GM18526 (cell line): ENCODE data around the gene GALNT12.

ENCODE experiments used
- POLR2A ChIP-seq: IDR thresholded peaks from 3 replicates; pipeline ENCODE4 v1.6.1; 2011; ENCODE audit not compliant: insufficient read length; ENCODE audit errors: extremely low read depth

GALNT12 gene

GRCh38 chr9:98778251-98778650, 29.2 kb upstream of the GALNT12 start:
- no peak for TF ChIP-seq POLR2A

- TF ChIP-seq POLR2A, result no peak
These were observed 28.5 kb upstream of the GALNT12 start for GRCh38 chr9:98778711-98779530.

- no peak for TF ChIP-seq POLR2A
These were observed 27.3 kb upstream of the GALNT12 start for GRCh38 chr9:98780059-98780749.

- no peak for TF ChIP-seq POLR2A
These were observed 25.7 kb upstream of the GALNT12 start for GRCh38 chr9:98781588-98782383.

DNA sequence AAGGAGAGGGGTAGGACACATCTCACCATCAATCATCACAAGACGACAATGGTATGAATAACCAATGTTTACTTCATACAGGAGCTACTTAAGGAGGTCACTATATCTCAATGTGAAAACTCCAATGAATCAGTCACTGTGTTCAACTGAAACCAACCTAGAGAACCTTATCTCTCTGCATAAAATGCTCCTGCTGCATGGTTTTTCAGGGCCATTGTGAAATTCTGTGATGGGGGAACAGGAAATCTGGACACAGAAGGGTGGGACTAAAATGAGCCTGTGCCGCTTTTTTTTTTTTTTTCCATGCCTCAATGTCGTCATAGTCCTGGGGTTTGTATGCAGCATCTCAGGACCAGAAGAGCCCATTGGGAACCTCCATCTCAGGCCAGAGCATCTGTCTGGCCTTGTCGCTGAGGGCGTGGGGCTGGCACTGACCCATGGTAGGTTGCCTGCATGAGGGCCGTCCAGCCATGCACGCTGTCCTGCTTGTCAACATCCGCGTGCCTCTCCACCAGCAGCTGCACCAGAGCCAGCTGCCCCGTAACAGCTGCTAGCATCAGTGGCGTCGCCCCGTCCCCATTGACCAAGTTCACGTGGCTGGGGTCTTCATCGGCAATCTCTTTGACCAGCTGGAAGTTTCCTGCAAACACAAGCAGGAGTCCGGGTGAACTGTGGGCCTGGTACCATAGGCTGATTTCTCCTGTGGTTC, 23.8 kb upstream of the GALNT12 start:
- no peak for TF ChIP-seq POLR2A

DNA sequence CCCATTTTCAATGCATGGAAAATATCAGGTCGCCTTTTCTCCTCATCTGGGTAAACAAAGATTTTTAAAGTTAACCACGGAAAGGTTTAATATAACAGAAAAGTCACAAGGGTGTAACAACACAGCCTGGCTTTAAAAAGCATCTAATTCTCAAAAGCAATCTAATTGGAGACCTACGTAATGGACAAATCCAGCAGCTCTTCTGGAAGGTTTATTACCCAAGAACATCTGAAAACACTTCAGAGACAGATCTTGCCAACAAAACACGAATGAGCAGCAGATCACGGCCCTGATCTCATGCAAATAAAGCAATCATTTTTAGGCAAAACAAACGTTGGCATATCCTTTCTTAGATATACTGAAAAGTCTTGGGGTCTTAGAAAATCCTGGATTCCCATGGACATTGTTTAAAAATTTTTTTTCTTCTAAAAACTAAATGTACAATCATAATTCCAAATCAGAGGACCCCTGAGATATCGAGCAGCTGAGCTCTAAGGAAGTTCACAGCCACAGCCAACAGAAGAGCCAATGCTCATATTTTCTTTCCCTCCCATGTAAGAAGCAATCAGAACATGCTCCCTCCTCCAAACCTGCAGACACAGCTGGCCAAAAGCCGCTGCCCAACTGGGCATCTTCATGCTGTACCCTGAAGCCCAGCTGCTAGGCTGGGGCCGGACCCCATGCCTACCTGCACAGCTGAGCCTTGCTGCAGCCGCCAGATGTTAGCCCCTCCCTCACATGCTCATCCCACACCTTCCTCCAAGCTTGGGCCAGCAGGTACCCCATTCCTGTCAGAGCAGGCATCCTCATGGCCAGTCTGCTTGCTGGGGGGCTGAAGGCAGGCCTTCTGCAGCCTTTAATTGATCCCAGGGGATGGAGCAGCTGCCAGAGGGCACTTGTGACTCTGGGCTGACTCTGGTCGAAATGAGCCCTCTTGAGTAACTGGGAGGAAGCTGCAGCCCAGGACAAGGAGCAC, 22.4 kb upstream of the GALNT12 start:
- TF ChIP-seq POLR2A, result no peak

DNA sequence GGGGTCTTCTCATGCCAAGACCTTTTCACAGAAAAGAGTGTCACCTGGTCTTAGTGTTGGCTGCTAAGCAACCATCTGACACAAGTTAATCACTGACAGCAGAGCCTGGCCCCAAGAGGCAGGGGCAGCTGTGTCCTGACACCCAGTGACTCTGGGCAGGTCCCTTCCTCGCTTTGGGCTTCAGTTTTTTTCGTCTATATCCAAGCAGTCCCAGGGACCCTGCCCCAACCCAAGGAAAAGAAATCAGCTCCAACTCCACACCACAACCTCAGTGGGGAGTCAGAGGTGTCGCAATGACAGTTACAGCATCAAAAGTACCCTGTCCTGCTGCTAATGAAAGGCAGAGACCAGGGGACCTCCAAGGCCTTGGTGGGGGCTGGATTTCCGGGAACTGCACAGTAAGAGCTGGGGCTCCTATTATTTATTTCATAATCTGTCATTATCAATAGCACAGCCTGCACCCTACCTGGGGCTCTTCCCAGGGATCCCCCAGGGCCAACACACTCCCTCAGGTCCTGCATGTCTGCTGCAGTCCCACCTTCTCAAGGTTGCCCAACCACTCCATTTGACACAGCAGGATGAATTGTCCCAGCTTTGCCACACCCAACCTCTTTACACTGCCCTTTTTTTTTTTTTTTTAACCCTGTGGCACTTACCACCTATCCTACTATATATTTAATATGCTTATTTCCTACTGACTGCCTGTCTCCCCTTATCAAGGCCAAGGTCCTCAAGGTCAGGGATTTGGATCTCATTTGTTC, 20.5 kb upstream of the GALNT12 start:
- no peak for TF ChIP-seq POLR2A

DNA sequence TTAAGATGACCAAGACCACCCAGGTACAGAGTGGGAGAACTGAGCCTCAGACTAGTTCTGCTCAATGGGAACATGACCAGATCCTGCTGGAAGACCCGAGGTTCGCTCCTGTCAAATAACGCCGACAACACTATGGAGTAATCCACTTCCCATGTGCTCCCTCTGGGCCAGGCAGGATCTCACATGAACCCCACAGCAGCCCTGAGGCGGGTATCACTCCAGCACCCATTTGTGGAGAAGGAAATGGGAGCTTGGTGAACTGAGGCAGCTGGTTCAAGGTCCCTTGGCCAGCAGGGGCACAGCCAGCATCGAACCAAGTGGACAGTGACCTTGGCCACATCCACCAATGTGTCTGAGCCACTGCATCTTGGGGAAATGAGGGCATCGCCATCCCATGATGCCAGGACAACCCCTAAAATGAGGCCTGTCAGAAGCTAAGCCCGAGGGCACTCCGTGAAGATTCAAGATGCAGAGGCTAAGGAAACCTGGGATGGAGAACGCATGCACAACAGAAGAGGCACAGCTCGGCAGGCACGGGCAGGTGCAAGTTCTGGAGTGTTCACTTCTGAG, 19.6 kb upstream of the GALNT12 start:
- TF ChIP-seq POLR2A, result no peak

GRCh38 chr9:98789483-98790133, 17.9 kb upstream of the GALNT12 start:
- no peak for TF ChIP-seq POLR2A

DNA sequence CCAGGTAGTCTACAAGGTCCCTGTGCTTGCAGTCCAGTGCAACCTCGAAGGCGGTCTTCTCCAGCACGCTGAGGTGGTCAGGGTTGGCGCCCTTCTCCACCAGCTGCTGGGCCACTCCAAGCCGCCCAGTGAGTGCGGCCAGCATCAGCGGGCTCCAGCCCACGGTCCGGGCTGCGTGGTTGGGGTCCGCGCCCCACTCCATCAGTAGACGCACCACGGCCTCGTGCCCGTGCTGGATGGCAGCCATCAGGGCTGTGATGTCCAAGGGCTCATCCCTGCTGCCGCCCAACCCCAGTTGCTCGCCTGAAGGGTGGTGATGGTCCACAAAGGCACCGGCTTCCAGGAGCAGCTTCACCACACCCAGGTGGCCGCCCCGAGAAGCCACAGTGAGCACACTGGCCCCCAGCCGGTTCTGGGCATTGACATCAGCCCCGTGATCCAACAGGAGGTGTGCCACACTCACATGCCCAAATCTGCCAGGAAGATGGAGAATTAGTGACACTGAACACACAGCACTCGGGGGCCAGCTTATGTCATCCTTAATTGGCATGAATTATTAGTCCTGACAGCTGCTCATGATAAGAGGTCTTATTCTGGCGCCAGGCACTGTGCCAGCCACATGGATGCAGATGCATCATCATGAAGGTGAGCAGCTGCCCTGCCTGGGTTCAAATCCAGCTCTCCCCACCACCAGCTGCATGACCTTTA, 17.2 kb upstream of the GALNT12 start:
- no peak for TF ChIP-seq POLR2A

- TF ChIP-seq POLR2A, result no peak
These were observed 16.4 kb upstream of the GALNT12 start for GRCh38 chr9:98790842-98791607.
